Activated T-cell treated with anti-CD3 and anti-CD28 coated beads for 4 hours (primary cell): ENCODE data around the gene KRTAP19-8.

Source experiments
- DNase-seq: peaks from one replicate; pipeline ENCODE4 v3.0.0-alpha.2; 2020

KRTAP19-8 gene, protein sequence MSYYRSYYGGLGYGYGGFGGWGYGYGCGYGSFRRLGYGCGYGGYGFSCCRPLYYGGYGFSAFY

DNA sequence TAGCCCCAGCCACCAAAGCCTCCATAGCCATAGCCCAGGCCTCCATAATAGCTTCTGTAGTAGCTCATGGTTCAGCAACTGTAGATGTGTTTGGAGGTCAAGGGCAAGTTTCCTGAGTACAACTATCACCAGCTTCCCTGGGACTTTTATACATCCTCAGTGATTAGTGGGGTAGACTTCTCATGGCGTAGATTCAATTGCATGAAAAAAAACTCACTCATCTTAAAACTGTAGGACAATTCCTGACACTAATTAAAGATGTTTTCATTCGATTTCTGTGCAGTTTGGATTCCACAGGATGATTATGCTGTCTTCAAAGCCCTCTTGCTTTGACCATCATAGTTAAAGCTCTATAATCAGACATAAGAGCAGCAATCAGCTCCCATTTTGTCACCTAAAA, at the start of gene KRTAP19-8:
Gene KRTAP19-8 (minus strand): TSS at position 101 of the 400 bp plus-strand sequence. CDS start 33 bp downstream, at position 68.
- no peak for DNase-seq

DNA sequence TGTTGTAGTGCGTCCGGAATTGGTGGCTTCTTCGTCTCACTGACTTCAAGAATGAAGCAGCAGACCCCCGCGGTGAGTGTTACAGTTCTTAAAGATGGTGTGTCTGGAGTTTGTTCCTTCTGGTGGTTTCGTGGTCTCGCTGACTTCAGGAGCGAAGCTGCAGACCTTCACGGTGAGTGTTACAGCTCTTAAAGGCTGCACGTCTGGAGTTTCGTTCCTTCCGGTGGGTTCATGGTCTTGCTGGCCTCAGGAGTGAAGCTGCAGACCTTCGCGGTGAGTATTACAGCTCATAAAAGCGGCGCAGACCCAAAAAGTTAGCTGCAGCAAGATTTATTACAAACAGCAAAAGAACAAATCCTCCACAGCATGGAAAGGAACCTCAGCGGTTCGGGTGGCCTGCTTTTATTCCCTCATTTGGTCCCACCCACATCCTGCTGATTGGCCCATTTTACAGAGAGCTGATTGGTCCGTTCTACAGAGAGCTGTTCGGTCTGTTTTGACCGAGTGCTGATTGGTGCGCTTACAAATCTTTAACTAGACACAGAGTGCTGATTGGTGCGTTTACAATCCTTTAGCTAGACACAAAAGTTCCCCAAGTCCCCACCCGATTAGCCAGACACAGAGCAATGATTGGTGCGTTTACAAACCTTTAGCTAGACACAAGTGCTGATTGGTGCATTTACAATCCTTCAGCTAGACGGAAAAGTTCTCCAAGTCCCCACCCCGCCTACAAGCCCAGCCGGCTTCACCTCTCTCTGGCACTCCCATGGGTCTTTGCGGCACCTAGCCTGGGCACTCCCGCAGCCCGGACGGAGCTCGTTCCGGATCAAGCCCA, 49.6 kb upstream of the KRTAP19-8 start:
- no peak for DNase-seq

DNA sequence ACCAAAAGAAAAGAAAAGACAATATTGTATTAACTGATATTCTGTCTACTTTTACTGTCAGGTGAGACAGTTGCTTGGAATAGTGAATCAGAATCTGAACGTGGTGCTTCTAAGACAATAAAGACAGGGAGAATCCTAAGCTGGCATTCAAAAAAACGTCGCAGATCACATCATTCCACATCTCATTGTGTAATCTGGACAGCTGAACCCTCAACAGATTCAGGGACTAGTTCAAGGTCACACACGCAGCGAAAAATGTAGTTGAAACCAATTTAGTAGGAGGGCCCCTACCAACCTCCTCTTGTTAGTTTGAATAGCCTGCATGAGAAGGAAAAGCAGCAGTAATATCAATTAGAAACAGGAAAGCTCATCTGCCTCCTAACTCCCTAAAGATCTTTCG, 46.4 kb upstream of the KRTAP19-8 start:
- DNase-seq, result no peak

- no peak for DNase-seq
These were observed 40.5 kb upstream of the KRTAP19-8 start for GRCh38 chr21:31078796-31079195.

DNA sequence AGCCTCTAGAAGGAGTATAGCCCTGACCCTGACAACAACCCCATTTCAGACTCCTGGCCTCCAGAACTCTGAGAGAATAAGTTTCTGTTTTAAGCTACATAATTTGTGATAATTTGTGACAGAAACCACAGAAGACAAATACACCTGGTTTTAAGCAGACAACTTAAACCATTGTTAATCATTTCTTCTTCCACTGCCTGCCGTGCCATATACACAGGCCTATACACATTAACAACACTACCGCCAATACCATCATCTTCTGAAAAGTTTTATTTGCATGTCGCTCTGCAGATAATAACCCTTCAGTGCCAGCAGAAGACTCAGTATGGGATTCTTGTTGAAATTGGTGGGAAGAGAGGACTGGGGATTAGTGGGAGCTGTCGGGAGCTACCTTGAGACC, 39.9 kb upstream of the KRTAP19-8 start:
- DNase-seq, result no peak

DNA sequence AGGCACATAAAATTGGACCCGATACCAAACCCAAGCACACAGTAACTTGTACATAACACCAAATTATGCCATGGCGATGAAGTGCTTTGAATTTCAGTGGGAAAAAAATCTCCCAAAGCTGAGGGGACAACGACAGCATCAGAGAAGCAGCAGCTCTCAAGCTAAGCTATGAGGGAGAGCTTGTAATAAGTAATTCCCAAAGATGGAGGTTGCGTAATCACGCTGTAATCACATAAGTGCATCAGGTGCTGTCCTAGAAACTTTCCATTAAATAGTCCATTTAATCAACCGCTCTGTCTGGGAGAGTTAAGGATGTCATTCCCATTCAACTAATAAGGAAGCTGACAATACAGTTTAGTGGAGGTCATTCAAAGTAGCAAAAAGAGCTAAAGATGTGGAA, 37.6 kb upstream of the KRTAP19-8 start:
- DNase-seq, result no peak

DNA sequence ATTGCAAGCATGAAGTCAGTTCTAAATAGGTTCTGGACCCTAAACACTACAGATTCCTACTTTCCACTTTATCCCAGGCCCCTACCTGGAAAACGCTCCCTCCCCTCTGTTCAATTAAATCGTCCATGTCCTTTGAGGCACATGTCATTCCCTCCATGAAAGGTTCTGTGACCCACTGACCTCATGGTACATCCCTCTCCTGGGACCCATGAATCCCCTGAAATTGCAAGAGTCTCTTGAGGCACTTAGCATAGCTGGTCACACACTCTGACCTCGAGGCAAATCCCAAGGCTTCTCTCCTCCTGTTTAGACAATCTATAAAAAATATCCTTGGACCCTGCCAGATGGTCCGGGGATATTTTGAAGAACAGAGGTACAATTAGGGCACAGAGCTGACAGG, 34.3 kb upstream of the KRTAP19-8 start:
- DNase-seq, result no peak

GRCh38 chr21:31064803-31065202, 26.5 kb upstream of the KRTAP19-8 start:
- DNase-seq, result no peak

DNA sequence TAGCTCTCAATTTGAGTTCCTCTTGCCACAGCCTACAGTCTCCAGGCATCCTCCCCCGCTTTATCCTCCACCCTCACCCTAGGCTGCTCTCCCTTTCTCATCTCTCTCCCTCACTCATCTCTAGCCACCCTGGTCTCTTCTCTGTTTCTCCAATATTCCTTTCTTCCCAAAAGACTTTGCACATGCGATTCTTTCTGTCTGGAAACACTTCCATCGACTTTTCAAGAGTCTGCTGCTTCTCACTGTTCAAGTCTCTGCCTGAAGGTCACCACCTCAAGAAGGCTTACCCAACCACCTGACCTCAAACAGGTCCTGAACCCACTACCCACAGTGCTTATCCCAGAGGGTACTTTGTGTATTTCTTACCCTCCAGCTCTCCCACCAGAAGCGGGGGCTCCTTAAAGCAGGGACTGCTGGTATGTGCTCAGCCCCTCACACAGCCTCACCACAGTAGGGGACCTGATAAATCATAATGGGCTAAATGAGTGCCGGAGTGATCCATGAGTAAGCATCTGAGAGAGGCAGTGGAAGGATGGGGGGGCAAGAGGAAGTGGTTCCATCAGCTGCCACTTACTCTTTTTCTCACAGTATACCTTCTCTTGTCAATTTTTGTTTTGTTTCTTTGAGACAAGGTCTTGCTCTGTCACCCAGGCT, 14.3 kb upstream of the KRTAP19-8 start:
- DNase-seq, result no peak

GRCh38 chr21:31050577-31051157, 12.4 kb upstream of the KRTAP19-8 start:
- no peak for DNase-seq

GRCh38 chr21:31045841-31046240, 7.6 kb upstream of the KRTAP19-8 start:
- no peak for DNase-seq

DNA sequence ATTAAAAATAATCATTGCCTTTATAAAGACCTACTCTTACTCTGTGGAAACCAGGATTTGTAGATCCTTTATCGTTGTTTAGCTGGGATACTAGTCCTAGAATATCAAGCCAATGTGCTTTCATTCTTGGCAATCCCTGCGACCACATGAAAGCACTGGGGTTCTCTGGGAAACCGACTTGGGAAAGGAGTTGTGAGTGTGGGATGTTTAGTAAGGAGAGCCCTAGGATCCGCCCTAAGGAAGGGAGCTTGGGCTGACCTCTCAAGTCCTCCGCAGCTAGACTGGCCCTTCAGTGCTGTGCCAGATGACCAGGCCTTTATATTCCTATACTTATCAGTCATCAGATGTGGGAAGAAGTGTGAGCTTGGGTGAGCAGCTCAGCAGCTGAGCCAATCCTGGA, 5.2 kb upstream of the KRTAP19-8 start:
- DNase-seq, result no peak

GRCh38 chr21:31042080-31042464, 3.8 kb upstream of the KRTAP19-8 start:
- DNase-seq, result no peak

DNA sequence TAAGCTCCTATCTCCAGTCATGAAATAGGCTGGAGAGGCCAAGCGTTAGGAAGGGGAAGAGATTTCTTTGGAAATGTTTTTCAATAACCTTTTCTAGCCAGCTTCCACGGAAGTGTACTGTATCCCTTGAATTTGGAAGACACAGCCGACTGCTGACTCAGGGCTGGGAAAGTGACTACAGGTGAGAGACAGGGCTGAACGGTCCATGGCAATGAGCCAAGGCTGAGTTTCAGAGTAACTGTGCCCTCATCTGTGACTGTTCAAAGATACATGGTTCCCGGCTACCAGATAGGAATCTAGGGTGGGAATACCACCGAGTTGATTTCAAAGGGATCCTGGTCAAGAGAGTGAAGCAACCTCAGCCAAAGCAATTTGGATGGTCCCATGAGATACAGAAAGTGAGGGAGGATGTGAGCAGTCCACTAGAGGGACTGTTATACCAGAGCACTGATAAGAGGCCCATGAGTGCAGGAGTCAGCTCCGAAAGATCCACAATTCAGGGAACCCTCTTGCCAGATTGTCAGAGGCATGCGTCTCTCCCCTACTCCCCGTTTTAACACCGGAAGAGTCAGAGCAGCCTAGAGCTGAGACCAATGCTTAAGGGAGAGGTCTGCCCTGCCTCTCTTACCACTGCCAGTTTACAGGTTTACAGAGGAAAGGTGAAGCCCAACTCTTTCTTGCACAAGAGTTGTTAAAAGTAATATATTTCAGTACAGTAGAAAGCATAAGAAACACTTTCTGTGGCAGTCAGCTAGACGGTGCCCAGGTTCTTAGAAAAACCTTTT, 3.2 kb upstream of the KRTAP19-8 start:
- DNase-seq, result no peak

- DNase-seq, result no peak
These were observed 3.9 kb downstream of the KRTAP19-8 start for GRCh38 chr21:31034378-31034777.

DNA sequence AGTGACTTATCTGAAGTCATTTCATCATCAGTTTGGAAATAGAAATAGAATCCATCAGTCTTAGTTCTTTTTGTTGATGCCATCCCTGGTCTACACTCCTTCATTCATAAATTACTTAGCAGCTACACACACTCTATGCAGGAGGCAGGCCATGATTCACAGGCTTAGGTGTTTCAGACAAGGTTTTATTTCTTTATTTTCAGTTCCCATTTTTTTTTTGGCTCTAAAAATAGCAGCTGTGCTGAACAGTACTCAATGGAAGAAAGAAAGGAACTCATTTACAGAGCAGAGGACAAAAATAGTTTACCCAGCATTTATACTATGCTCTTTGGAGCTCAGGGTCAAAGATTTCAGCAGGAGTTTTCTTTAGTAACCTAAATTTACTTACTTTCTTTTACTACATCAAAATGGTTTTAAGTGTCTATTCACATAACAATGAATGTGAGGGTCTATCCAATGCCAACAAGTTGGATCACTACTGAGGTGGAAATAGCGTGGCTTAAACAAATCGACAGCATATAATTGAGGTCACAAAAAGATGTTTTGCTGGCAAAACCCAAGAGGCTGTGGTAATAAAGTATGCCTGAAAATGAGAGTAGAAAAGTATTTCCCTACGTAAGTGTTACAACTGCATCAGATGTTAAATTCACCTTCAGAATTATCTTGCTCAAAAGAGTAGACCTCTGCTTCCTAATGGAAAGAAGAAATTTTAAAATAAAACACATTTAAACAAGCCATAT, 7.7 kb downstream of the KRTAP19-8 start:
- no peak for DNase-seq

DNA sequence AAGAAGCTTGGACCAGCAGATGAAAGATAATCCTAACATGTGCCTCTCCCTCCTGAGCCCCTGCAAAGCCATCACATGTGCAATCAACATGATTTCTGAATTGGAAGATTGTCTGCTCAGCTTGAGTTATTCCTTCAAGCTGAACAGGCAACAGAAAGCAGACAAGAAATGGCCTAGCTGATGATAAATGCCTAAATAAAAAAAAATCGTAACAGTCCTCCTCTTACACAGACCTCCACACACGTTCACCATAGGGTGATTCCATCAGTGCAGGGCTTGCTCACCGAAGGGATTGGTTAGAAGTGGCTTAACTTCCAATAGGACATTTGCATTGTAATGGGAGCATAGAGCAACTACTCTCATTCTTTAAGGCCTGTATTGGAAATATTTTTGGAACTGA, 14.6 kb downstream of the KRTAP19-8 start:
- DNase-seq, result no peak

- DNase-seq, result no peak
These were observed 16.0 kb downstream of the KRTAP19-8 start for GRCh38 chr21:31022306-31022705.

DNA sequence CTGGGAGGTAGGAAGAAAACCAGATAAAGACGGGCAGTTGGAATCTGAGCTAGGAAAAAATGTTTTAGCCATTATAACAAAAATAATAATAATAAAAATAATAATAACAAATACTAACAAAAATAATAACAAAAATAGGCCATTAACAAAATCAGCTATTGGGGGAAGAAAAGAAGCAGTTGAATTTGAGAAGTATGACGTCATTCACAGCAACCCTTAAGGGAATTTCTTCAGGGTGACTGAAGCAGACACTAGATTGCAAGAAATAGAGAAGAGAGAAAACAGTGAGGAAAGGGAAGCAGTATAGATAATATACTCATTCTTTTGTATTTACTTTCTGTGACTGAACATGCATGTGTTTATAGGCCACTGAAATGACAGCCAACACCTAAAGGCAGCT, 20.0 kb downstream of the KRTAP19-8 start:
- no peak for DNase-seq

DNA sequence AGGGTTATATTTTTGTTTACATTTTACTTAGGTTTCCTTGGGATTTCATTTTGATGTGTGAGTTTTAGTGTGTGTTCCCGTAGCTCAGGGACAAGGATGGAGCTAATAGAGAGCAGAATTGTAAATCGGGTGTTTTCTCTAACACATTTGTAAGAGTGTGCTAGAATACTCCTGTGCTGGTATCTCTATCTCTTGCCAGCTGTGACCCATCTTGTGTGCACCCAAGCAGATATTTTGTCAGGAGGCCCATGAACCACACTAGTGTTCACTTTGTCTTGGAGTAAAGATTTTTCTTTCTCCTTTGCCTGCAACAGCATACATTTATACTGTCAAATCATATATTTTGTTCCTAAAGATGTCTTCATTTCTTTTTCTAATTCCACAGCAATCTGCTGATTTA, 23.4 kb downstream of the KRTAP19-8 start:
- no peak for DNase-seq

GRCh38 chr21:31012133-31013089, 25.9 kb downstream of the KRTAP19-8 start:
- no peak for DNase-seq
